Left cardiac atrium (tissue), 4 donors: Measurements from ENCODE around the gene HHIPL1. TPM values are rescaled to one million over a fixed set of nuclear protein-coding genes. Genes with fewer than 3 reads are reported as not detected.
A peak's percentile ranks its signal among the peaks of the same experiment; 100 is the strongest.
"Not testable (repeated sequence)": the region's sequence is repeated elsewhere in the genome, so short reads cannot be mapped to it uniquely, and the experiment has no call there.

Experiments
- ATAC-seq, 2 donors: fragments of 200-7000 bp; cut with Tn5 transposase; one replicate each; pipeline ENCODE4 v1.9.1; 2020; ENCODE audit warnings: mild to moderate bottlenecking in 2 of 2, moderate library complexity in 2 of 2
- DNase-seq: peaks from one replicate; pipeline ENCODE4 v3.0.0-alpha.2; 2020
- intact Hi-C, 2 donors: fragments of 100-400 bp; cut with DNase I; formaldehyde crosslinking; loops; one replicate each; pipeline versions ENCODE4 v1.14.1 to v1.15.1; 2022 to 2023
- total RNA-seq, 2 donors: library from RNA; stranded (reverse); fragmentation: NEBNext Ultra II Directional; extraction: Animal tissue kit (Norgen Biotek cat#: 25700); gene quantifications; one replicate each; pipeline ENCODE4 v1.2.1, GENCODE V29; 2021
- donor health status: DM: no; HTN: yes; CAD: no.
- donor health status: DM: no; HTN: yes; CAD: no; lungs with severe emphysema.
- donor health status: DM: yes; HTN: yes; CAD: no.
- donor health status: Dilated cardiomyopathy.

Gene HHIPL1
- total RNA-seq, 2 donors from 2014 or later = 2.1 to 2.6 TPM

GRCh38 chr14:99628887-99629618 lies 15.9 kb upstream of the HHIPL1 start:
- intact Hi-C loops = loop anchor here (1.0 to 2.0 kb wide), 2 partner anchors 110 to 111 kb away; no protein-coding TSS in a partner anchor
- DNase-seq (peak; percentile 80), ATAC-seq (peak; percentile 91 to 92)

- intact Hi-C loops = loop anchor here in 1 of 2 donors (5.0 kb wide), 1 partner anchor 123 kb away; no protein-coding TSS in a partner anchor
- ATAC-seq = no peak
- DNase-seq = no peak
Measured at GRCh38 chr14:99630202-99630601, 14.7 kb upstream of the HHIPL1 start.

- intact Hi-C loops = loop anchor here in 1 of 2 donors (5.0 kb wide), 1 partner anchor 125 kb away; no protein-coding TSS in a partner anchor
- no peak for DNase-seq
- no peak for ATAC-seq
Measured at GRCh38 chr14:99632410-99633035, 12.4 kb upstream of the HHIPL1 start.

GRCh38 chr14:99633141-99633540 lies 11.8 kb upstream of the HHIPL1 start:
- ATAC-seq (no peak), DNase-seq (no peak)
- intact Hi-C loops = loop anchor here in 1 of 2 donors (5.0 kb wide), 1 partner anchor 126 kb away; no protein-coding TSS in a partner anchor

GRCh38 chr14:99633918-99634317 lies 11.0 kb upstream of the HHIPL1 start:
- no peak for ATAC-seq
- no peak for DNase-seq
- intact Hi-C loops = loop anchor here in 1 of 2 donors (5.0 kb wide), 1 partner anchor 127 kb away; no protein-coding TSS in a partner anchor

GRCh38 chr14:99634443-99634842 lies 10.5 kb upstream of the HHIPL1 start:
- DNase-seq (no peak), ATAC-seq (no peak)
- intact Hi-C loops = loop anchor here in 1 of 2 donors (5.0 kb wide), 1 partner anchor 127 kb away; no protein-coding TSS in a partner anchor

GRCh38 chr14:99635116-99635515 lies 9.8 kb upstream of the HHIPL1 start:
- intact Hi-C loops = no loop called here
- ATAC-seq = no peak
- no peak for DNase-seq

- DNase-seq = no peak
- ATAC-seq = no peak
- intact Hi-C loops = no loop called here
Measured at GRCh38 chr14:99636487-99636886, 8.4 kb upstream of the HHIPL1 start.

- no peak for DNase-seq
- no peak for ATAC-seq
- intact Hi-C loops = no loop called here
Measured at GRCh38 chr14:99637624-99638023, 7.3 kb upstream of the HHIPL1 start.

- intact Hi-C loops, DNase-seq: not testable (repeated sequence)
Measured at GRCh38 chr14:99642771-99643170, 2.2 kb upstream of the HHIPL1 start.

GRCh38 chr14:99643343-99643742 lies 1.6 kb upstream of the HHIPL1 start:
- DNase-seq (no peak), ATAC-seq (no peak)
- intact Hi-C loops = no loop called here

More at GRCh38 chr14:99642771-99643170, 2.2 kb upstream of the HHIPL1 start:
- not testable (repeated sequence) for ATAC-seq

- DNase-seq (no peak), ATAC-seq (no peak)
- intact Hi-C loops = no loop called here
Measured at GRCh38 chr14:99644035-99644587, 818 bp upstream of the HHIPL1 start.

GRCh38 chr14:99645545-99646505 lies 896 bp downstream of the HHIPL1 start:
- ATAC-seq (peak in 1 of 2 donors; percentile 16), DNase-seq (no peak)
- intact Hi-C loops = no loop called here

GRCh38 chr14:99647411-99647810 lies 2.5 kb downstream of the HHIPL1 start:
- intact Hi-C loops = no loop called here
- ATAC-seq (peak in 1 of 2 donors; percentile 65), DNase-seq (peak; percentile 38)

GRCh38 chr14:99648027-99648784 lies 3.3 kb downstream of the HHIPL1 start:
- DNase-seq (no peak), ATAC-seq (no peak)
- intact Hi-C loops = no loop called here

GRCh38 chr14:99649219-99649618 lies 4.3 kb downstream of the HHIPL1 start:
- ATAC-seq = no peak
- no peak for DNase-seq
- intact Hi-C loops = no loop called here

- no peak for ATAC-seq
- intact Hi-C loops = no loop called here
Measured at GRCh38 chr14:99649643-99650042, 4.7 kb downstream of the HHIPL1 start.

GRCh38 chr14:99650189-99650588 lies 5.3 kb downstream of the HHIPL1 start:
- no peak for ATAC-seq
- intact Hi-C loops = no loop called here
- DNase-seq = no peak

More at GRCh38 chr14:99649643-99650042, 4.7 kb downstream of the HHIPL1 start:
- no peak for DNase-seq
